HG02973 (cell line): ENCODE data around the gene SV2B.

Experiments
- ATAC-seq: cut with Tn5 transposase; IDR thresholded peaks from one replicate; pipeline ENCODE4 v1.9.1; 2021; ENCODE audit warnings: moderate library complexity; ENCODE audit not compliant: unreplicated experiment

SV2B gene

DNA sequence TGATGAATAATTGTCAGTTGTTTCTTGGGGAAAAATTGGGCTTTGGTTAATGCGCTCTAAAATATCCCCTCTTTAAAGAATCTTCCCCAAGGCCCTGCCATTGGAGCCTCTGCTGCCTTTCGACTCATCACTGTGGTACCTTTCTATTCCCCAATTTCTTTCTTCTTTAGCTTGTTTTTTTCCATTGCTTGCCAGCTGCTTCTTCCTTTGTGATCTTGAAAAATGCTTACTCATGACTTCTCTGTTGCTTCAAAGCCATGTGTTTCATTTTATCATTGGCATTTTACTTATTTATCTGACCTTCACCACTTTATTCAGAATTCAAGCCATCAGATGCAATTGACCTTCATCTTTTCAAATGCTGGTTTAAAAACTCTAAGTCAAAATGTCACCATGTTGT lies 84.4 kb downstream of the SV2B start:
- ATAC-seq, result no peak

DNA sequence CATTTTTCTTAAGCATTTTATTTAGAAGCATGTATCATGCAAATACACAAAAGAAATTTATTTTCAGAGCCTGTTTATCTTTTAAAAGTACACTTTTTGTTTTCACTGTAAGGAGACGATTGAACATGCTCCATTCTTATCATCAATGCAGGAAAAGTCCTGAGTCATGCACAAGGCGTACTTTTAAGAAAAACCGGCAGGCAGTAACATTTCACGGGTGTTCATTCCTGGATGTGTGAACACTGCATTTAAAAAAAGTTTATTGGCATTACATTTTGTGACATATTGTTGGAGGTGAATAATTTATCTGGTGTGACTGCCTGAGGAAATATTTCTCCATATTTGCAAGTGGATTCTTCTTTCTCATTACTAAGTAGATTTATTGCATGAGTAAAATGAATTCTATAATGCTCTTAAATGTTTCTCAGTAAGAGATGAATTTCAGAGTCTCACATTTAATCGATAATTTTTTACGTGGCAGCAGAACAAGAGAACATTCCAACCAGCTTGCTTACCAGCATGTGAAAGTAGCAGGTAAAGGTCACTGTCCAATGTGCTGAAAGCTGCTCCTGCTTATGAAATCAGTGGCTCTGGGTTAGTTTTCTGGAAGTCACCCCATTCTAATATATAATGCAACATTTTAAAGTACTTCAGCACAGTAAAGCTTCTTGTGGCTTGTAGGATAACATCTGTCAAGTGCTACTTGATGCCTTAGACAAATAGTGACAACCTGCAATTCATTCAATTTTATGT lies 87.0 kb downstream of the SV2B start:
- ATAC-seq, result no peak

GRCh38 chr15:91192285-91192684 lies 92.2 kb downstream of the SV2B start:
- no peak for ATAC-seq

- no peak for ATAC-seq
Measured at GRCh38 chr15:91192690-91193377, 92.8 kb downstream of the SV2B start.

- ATAC-seq, result no peak
Measured at GRCh38 chr15:91193378-91193720, 93.3 kb downstream of the SV2B start.

DNA sequence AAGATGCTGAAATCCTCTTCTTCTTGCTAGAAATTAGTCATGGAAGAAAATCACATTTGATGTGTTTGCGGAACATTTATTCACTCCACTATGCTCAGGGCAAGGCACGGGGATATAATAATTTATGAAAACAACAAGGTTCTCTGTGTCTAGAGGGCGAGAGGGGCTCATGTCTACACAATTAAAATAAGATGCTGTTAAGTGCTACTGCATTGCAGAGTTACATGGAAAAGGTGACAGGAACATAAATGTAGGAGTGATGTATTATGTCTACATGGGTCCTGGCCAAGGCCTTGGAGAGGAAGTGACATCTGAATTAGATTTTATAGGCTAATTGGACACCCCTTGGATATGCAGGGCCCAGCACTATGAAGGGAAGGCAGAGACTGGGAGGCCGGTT lies 96.1 kb downstream of the SV2B start:
- ATAC-seq, result no peak

DNA sequence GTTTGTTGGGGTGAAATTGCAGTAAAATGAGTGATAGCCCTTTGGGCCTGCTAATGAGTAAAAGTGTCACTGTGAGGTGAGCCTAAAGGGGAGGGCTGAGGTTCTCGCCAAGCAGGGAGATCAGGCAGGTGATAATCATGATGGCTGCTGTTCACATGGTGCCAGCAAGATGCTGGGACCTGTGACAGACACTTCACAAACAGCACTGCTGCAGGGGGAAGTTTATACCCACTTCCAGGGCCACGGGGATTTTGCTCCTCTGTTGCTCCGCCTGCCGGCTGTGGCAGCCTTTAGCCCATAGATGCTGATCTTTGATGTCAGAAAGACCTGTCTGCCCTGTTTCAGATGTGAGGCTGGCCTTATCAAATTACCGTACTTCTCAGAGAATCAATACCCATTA lies 96.7 kb downstream of the SV2B start:
- no peak for ATAC-seq

- ATAC-seq, result no peak
Measured at GRCh38 chr15:91199511-91199910, 99.5 kb downstream of the SV2B start.

DNA sequence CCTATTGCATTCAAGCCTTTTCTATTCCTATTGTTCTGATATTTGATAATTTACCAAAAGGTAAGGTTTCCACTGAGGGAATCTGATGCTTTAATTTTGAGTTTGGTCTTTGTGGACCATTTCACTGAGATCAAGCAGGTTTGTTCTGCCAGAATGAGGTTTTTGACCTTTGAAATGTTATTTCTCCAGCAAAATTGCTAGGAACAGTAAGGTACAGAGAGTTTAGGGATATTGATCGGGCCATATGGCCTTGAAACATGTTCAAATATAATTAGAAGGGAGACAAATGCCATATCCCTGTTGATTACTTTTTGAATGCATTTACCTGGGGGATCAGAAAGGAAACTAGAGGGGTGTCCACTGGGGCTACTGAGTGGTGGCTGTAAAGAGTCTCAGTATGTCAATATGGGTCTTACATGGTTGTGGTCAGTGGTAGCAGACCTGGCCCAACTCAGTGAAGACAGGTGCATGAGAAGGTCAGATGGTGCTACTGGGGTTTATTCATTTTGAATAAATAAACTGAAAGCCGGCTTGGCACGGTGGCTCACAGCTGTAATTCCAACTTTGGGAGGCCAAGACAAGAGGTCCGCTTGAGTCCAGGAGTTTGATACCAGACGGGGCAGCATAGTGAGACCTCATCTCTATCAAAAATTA lies 100.2 kb downstream of the SV2B start:
- ATAC-seq, result no peak

DNA sequence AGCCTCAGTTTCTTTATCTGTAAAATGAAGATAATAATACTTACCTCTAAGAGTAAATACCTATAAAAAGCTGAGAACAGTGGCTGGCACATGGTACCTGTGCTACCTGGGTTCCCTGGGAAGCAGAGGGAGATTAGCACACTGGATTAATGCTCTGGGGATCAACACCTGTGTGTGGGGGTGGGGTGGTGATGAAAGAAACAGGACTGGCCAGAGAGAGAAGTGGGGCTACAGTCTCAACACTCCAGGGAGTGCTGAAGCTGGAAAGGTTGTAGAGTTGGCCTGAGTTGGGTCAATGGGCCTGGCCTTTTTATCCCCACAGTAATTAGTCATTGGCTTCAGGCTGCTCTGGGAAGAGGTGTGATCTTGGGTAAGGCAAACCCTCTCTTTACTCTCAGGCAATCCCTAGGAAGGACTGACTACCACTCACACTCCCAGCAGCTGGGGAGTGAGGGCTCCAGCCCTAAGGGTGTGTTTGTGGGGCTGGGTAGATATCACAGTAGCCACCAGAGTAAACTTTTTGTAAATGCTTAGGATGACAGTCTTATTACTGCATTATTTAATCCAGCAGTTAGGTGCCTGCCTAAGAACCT lies 102.5 kb downstream of the SV2B start:
- no peak for ATAC-seq

DNA sequence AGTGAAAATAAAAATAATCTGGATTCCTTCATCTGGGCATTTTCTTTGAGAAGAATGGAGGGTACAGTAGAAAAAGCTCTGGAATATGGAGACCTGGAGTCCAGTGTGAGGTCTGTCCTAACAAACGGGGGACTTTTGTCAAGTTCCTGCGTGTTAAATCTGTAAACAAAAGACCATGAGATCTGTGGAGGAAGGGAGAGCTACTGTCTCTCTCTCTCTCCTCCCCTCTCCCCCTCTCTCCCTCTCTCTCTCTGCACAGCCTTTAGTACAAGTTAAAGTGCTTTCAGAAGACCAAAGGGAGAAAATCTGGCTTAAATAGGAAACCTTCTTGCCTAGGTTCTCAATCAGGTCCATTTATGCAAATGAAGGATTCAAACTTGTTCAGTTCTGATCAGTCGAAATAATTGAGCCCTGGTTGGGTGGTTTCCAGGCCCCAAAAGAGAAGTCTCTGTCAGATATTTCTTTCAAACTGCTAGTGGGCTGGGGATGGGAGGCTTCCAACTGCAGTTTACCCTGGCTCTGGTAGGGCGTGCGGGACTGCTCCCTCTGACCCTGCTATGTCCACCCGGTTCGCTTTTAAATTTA lies 103.7 kb downstream of the SV2B start:
- ATAC-seq, result no peak

- no peak for ATAC-seq
Measured at GRCh38 chr15:91208371-91208770, 108.3 kb downstream of the SV2B start.

GRCh38 chr15:91209318-91209717 lies 109.3 kb downstream of the SV2B start:
- ATAC-seq, result no peak

GRCh38 chr15:91209726-91210125 lies 109.7 kb downstream of the SV2B start:
- no peak for ATAC-seq

DNA sequence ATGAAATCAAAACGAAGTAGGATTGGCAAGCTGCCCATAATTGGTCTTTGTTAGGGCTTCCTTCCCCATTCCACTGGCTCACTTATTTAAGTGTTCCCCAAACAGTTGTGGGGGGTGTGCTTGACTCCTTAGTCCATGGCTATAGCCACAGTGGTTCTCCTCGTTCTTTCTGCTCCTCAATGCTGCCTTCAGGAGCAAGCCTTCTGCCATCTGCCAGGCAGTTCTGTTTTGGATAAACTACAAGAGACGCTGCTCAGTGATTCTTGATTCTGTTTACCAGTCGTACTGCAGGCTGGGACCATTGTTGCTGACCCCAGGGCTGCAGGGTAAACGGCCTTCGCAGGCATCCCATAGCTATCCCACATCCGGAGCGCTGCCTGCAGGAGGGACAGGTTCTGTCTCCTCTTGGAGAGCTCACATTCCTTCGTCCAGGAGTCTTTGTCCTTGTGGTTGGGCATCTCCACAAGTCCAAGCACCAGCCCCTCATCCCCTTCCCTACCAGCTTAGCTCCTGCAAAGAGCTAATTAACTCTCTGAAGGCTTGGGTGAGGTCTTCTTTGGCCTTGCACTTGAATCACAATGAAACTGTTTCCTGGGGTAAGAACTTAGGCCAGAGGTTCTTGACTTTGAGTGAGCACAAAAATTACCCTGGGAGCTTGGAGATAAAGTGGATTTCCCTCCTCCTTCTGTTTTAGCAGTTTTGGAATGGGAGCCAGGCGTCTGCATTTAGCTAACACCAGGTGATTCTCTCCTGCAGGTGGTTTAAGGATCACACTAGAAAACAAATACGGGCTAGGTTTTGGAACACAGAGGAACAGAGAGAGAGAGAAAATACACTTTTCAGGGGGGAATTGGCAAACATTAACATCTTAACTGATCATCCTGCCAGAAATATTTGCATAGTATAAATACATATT lies 114.9 kb downstream of the SV2B start:
- no peak for ATAC-seq

- no peak for ATAC-seq
Measured at GRCh38 chr15:91216000-91216399, 115.9 kb downstream of the SV2B start.

DNA sequence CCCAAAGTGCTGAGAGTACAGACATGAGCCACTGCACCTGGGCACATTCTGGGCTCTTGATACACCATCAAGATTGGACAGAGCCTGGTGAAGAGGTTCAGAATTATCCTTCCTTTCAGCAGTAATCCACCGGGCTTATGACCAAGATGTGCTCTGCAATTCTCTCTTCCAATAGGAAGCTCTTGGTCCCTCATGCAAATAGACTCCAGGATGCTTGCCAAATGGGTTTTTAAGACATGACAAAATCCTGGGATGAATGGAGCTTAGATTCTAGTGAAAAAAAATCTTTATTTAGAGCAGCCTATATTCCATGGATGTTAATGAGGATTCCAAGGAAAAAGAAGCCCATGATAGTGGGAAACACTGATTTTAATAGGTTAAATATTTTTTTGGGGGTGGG lies 119.1 kb downstream of the SV2B start:
- ATAC-seq, result no peak

DNA sequence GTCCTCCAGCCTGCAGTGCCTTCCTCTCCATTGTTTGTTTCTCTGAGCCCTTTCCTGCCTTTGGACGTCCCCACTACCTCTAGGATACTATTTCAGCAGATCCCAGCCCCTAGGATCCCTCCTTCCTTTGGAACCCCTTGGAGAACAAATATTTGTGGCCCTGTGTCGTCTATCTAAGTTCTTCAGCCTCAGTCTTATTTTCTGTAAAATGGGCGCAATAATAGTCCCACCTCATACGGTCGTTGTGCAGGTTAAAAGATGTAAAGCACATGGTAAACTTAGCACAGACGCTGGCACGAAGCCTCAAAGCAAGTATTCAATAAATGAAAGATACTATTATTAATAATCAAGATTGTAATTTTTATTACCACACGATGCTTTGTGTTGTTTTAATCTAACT lies 122.0 kb downstream of the SV2B start:
- ATAC-seq, result no peak

DNA sequence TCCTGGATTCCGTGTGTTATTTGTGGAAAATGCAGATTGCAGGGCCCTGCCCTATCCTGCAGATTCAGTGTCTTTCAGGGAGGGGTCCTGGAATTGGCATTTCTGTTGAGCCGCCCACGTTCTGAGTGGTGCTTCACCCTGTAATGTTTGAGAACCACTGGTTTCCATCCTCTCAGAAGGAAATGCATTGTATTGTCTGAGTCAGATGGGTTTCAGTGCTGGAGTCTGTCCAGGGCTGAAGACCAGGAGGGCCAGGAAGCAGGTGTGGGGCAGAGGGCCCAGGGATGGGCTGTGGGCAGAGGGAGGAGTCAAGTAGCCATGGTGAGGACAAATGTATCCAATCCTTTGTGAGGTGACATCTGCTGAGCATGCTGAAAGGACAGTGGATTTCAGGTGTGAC lies 123.8 kb downstream of the SV2B start:
- ATAC-seq, result no peak

DNA sequence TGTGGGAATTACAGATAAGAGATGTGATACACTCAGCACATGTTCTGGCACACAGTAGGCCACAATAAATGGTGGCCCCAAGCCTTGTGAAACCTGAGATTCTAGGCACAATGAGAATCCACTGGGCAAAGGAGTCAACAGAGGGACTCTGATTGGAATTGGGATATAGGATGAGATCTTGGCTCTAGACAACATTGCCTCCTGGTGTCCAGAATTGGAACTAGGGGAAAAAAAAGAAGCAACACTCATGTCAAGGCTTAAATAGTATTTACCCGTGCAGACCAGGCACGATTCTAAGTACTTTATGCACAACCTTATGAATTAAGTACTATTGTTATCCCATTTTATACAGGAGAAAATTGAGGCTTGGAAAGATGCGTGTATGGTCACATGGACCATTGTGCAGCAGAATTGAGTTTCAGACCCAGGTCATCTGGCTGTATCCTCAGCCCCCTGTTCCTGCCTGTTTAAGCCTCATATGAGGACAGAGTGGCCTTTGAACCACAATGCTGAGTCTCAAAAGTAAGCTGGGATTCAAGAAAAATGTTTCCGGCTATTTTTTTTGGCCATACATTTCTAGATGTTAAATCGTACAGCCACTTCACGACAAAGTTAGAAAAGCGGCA lies 124.8 kb downstream of the SV2B start:
- no peak for ATAC-seq
